Hepatocyte (in vitro differentiated cells): ENCODE data around the gene SLC7A10. TPM values are rescaled to one million over a fixed set of nuclear protein-coding genes. Genes with fewer than 3 reads are reported as not detected.
"Not testable (repeated sequence)": the region's sequence is repeated elsewhere in the genome, so short reads cannot be mapped to it uniquely, and the experiment has no call there.

ENCODE experiments used
- DNase-seq: peaks from one replicate; pipeline ENCODE4 v3.0.0-alpha.2; 2016; ENCODE audit warnings: low spot score
- H2AFZ ChIP-seq: fragments of 200-600 bp; sonication (generic); 2 replicates; pipeline ENCODE4 v1.6.0; 2016; ENCODE audit warnings: antibody characterized with exemption, mild to moderate bottlenecking
- H3K27ac ChIP-seq: fragments of 200-600 bp; sonication (generic); 2 replicates; pipeline ENCODE4 v1.5.1; 2016; ENCODE audit warnings: mild to moderate bottlenecking
- H3K27me3 ChIP-seq: fragments of 200-600 bp; sonication (generic); 2 replicates; pipeline ENCODE4 v1.6.1; 2016
- H3K36me3 ChIP-seq: fragments of 200-600 bp; sonication (generic); replicated peaks from 2 replicates; pipeline ENCODE4 v1.5.1; 2016; ENCODE audit warnings: low read depth; ENCODE audit not compliant: insufficient read depth
- H3K4me1 ChIP-seq: fragments of 200-600 bp; sonication (generic); 2 replicates; pipeline ENCODE4 v1.5.1; 2016; ENCODE audit warnings: mild to moderate bottlenecking, moderate library complexity; ENCODE audit not compliant: insufficient read depth
- H3K4me2 ChIP-seq: fragments of 200-600 bp; sonication (generic); 2 replicates; pipeline ENCODE4 v1.6.0; 2016
- H3K4me3 ChIP-seq: fragments of 200-600 bp; sonication (generic); 2 replicates; pipeline ENCODE4 v1.5.1; 2016; ENCODE audit warnings: mild to moderate bottlenecking
- H3K79me2 ChIP-seq: fragments of 200-600 bp; sonication (generic); 2 replicates; pipeline ENCODE4 v1.6.0; 2017; ENCODE audit warnings: mild to moderate bottlenecking
- H3K9me2 ChIP-seq: fragments of 200-600 bp; sonication (generic); replicated peaks from 2 replicates; pipeline ENCODE4 v1.6.0; 2017; ENCODE audit warnings: mild to moderate bottlenecking; ENCODE audit not compliant: insufficient read depth
- H3K9me3 ChIP-seq: fragments of 200-600 bp; sonication (generic); 2 replicates; pipeline ENCODE4 v1.5.1; 2016; ENCODE audit warnings: low read depth, mild to moderate bottlenecking
- H4K20me1 ChIP-seq: fragments of 200-600 bp; sonication (generic); 2 replicates; pipeline ENCODE4 v1.6.0; 2016; ENCODE audit warnings: mild to moderate bottlenecking; ENCODE audit not compliant: insufficient read depth, poor library complexity, severe bottlenecking
- EZH2 ChIP-seq: fragments of 200-600 bp; sonication (generic); IDR thresholded peaks from 2 replicates; pipeline ENCODE4 v1.6.1; 2016; ENCODE audit warnings: antibody characterized with exemption, mild to moderate bottlenecking, borderline replicate concordance
- EZH2phosphoT487 ChIP-seq: fragments of 200-600 bp; sonication (generic); IDR thresholded peaks from one replicate; pipeline ENCODE4 v1.6.1; 2018; ENCODE audit warnings: antibody characterized with exemption, mild to moderate bottlenecking, low read depth, moderate library complexity; ENCODE audit not compliant: unreplicated experiment, severe bottlenecking
- WGBS: methylation state at CpG from one replicate; pipeline ENCODE4 v1.1.6; 2016; ENCODE audit warnings: low lambda C conversion rate; ENCODE audit errors: missing lambda C conversion rate; 5-methylcytosine and 5-hydroxymethylcytosine counted together
- polyA plus RNA-seq: library from polyadenylated mRNA; unstranded; fragments of >200 nt; fragmentation: Nextera tagmentation; extraction: Ambion mirVana; gene quantifications from 2 replicates; pipeline ENCODE4 v1.2.1, GENCODE V29; 2016
- total RNA-seq: library from RNA; depleted of rRNA; stranded (reverse); fragments of >200 nt; gene quantifications from 2 replicates; pipeline ENCODE4 v1.2.3, GENCODE V29; 2014
- TF ChIP-seq, protein P1 (sequence below): fragments of 200-600 bp; sonication (generic); IDR thresholded peaks from 2 replicates; pipeline ENCODE4 v1.5.1; 2016; ENCODE audit warnings: antibody characterized with exemption, mild to moderate bottlenecking; ENCODE audit not compliant: poor library complexity

SLC7A10 gene
- total and polyA plus RNA-seq, 2 experiments from 2014 or later = 5.5 to 7.3 TPM

DNA sequence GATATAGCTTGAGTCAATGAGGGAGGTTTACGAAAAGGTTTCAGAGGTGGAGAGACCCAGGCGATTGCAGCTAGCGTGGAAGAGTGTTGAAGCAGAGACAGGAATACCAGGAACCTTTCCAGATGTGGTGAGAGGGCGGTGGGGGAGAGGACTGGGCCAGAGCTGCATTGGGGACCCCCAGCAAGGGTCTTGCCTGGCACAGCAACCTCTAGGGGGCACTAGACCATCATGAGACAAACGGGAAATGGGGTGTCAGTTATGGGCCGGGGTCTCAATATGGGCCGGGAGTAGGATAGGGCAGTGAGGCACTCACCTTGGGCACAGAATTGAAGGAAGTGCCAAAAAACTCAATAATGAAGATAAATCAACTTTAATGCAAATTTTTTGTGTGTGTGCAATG, 33.6 kb downstream of the SLC7A10 start:
- no peak overlapping the region for H2AFZ ChIP-seq
- H3K79me2 ChIP-seq = peaks cover 17% of the 10 kb centered on the region
- no peak overlapping the region for H3K4me3 ChIP-seq
- TF ChIP-seq, protein P1, sequence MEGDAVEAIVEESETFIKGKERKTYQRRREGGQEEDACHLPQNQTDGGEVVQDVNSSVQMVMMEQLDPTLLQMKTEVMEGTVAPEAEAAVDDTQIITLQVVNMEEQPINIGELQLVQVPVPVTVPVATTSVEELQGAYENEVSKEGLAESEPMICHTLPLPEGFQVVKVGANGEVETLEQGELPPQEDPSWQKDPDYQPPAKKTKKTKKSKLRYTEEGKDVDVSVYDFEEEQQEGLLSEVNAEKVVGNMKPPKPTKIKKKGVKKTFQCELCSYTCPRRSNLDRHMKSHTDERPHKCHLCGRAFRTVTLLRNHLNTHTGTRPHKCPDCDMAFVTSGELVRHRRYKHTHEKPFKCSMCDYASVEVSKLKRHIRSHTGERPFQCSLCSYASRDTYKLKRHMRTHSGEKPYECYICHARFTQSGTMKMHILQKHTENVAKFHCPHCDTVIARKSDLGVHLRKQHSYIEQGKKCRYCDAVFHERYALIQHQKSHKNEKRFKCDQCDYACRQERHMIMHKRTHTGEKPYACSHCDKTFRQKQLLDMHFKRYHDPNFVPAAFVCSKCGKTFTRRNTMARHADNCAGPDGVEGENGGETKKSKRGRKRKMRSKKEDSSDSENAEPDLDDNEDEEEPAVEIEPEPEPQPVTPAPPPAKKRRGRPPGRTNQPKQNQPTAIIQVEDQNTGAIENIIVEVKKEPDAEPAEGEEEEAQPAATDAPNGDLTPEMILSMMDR = peak; percentile 19
- no peak for TF ChIP-seq EZH2phosphoT487
- no peaks in the 10 kb centered on the region for H3K9me3 ChIP-seq
- WGBS = 72% methylated on average over 6 of the region's 7 CpGs
- DNase-seq = no peak
- no peak overlapping the region for H3K4me2 ChIP-seq
- H4K20me1 ChIP-seq = peaks cover 4% of the 10 kb centered on the region
- H3K36me3 ChIP-seq = no peaks in the 10 kb centered on the region
- H3K27me3 ChIP-seq = no peaks in the 10 kb centered on the region
- no peaks in the 10 kb centered on the region for H3K9me2 ChIP-seq
- peaks cover 6% of the 10 kb centered on the region for H3K4me1 ChIP-seq
- no peak overlapping the region for H3K27ac ChIP-seq

DNA sequence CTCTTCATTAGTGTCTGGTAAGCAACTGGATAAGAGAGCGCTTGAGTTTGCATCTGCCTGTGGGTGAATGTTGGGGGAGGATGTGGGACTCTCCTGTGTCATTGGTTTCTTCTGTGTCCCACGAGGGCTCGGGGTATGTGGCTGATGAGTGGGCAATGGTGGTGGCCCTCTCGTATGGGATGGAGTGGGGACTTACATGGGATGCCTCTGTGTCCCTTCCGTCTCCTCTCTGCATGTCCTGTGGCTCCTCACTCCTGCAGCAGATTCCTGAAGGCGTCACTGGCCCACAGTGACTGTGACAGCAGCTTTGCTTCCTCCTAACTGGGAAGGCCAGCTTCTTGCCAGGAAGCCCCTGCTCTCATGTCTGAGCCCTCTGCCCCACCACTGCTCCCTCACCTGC, 34.1 kb downstream of the SLC7A10 start:
- Histone ChIP-seq H3K9me3 (no peaks in the 10 kb centered on the region), H3K9me2 (no peaks in the 10 kb centered on the region), H3K79me2 (peaks cover 12% of the 10 kb centered on the region), H3K4me1 (peaks cover 6% of the 10 kb centered on the region), H3K27me3 (no peaks in the 10 kb centered on the region), H4K20me1 (peaks cover 4% of the 10 kb centered on the region), H3K36me3 (no peaks in the 10 kb centered on the region), H3K4me3 (no peak overlapping the region), H2AFZ (no peak overlapping the region), H3K27ac (no peak overlapping the region), H3K4me2 (no peak overlapping the region)
- DNase-seq = no peak
- TF ChIP-seq EZH2phosphoT487 = no peak
- 89% methylated on average over 6 of the region's 6 CpGs for WGBS

DNA sequence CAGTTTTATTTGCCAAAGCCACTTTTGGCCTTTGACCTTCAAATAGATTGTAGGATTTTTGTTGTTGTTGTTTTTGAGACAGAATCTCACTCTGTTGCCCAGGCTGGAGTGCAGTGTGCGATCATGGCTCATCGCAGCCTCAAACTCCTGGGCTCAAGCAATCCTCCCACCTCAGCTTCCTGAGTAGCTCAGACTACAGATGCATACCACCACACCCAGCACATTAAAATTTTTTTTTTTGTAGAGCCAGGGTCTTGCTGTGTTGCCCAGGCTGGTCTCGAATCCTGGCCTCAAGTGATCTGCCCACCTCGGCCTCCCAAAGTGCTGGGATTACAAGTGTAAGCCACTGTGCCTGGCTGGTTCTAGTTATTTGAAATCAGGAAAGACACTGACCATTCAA, 34.6 kb downstream of the SLC7A10 start:
- not testable (repeated sequence) for DNase-seq, H3K9me3 ChIP-seq, H3K4me3 ChIP-seq, H3K27ac ChIP-seq, H3K4me2 ChIP-seq, H4K20me1 ChIP-seq, H3K4me1 ChIP-seq, H3K36me3 ChIP-seq, H3K79me2 ChIP-seq, H3K27me3 ChIP-seq, H2AFZ ChIP-seq, H3K9me2 ChIP-seq
- 92% methylated on average over 4 of the region's 4 CpGs for WGBS

DNA sequence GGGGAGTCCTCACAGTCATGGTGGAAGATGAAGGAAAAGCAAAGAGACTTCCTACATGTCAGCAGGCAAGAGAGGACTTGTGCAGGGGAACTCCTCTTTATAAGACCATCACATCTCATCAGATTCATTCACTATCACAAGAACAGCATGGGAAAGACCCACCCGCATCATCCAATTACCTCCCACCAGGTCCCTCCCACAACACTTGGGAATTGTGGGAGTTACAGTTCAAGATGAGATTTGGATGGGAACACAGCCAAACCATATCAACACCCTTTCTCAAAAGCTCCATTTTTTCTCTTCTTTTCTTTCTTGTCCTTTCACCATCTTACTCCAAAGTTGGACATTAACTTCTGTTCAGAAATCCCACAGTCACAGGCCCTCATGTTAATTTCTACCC, 36.2 kb downstream of the SLC7A10 start:
- H3K27me3 ChIP-seq = no peaks in the 10 kb centered on the region
- H3K9me2 ChIP-seq = no peaks in the 10 kb centered on the region
- DNase-seq = no peak
- no peak overlapping the region for H3K4me2 ChIP-seq
- TF ChIP-seq EZH2 = no peak
- TF ChIP-seq EZH2phosphoT487 = no peak
- TF ChIP-seq, protein P1 = no peak
- no peaks in the 10 kb centered on the region for H3K79me2 ChIP-seq
- no CpG with 5 or more reads among the region's 1 CpG for WGBS
- no peaks in the 10 kb centered on the region for H3K9me3 ChIP-seq
- H3K4me3 ChIP-seq = no peak overlapping the region
- no peak overlapping the region for H2AFZ ChIP-seq
- H3K27ac ChIP-seq = no peak overlapping the region
- H3K36me3 ChIP-seq = no peaks in the 10 kb centered on the region
- H4K20me1 ChIP-seq = no peaks in the 10 kb centered on the region
- no peaks in the 10 kb centered on the region for H3K4me1 ChIP-seq

DNA sequence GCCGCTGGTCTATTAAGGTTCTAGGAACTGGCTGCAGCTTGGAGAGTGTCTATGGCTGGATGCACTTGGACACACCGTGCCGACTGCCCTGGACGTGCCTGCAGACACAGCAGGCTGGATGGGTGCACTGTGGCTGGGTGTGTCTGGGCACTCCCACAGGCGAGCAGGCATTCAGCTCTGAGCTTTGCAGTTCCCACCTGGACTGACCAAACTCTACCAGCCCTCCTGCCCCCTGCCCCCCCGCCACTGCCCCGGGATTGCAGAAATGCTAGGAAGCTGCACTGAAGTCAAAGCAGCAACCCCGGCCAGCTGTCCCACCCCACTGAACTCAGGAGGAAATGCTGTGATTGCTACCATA, 38.5 kb downstream of the SLC7A10 start:
- H3K9me2 ChIP-seq = no peaks in the 10 kb centered on the region
- TF ChIP-seq, protein P1 = no peak
- TF ChIP-seq EZH2phosphoT487 (no peak), EZH2 (no peak)
- no peak overlapping the region for H3K27ac ChIP-seq
- H3K4me1 ChIP-seq = no peaks in the 10 kb centered on the region
- no peak for DNase-seq
- H3K4me2 ChIP-seq = no peak overlapping the region
- H3K9me3 ChIP-seq = no peaks in the 10 kb centered on the region
- no peaks in the 10 kb centered on the region for H3K27me3 ChIP-seq
- 81% methylated on average over 7 of the region's 8 CpGs for WGBS
- no peaks in the 10 kb centered on the region for H3K36me3 ChIP-seq
- H3K79me2 ChIP-seq = no peaks in the 10 kb centered on the region
- H4K20me1 ChIP-seq = no peaks in the 10 kb centered on the region
- H2AFZ ChIP-seq = no peak overlapping the region
- no peak overlapping the region for H3K4me3 ChIP-seq
